HG03108 (cell line): ENCODE results near the gene WNK1.
"Not testable (repeated sequence)": the region's sequence is repeated elsewhere in the genome, so short reads cannot be mapped to it uniquely, and the experiment has no call there.

Source experiments
- ATAC-seq: cut with Tn5 transposase; IDR thresholded peaks from one replicate; pipeline ENCODE4 v1.9.1; 2021; ENCODE audit warnings: moderate library complexity; ENCODE audit not compliant: unreplicated experiment

Gene WNK1

GRCh38 chr12:810671-811415, 58.5 kb downstream of the WNK1 start:
- peak; percentile 54 for ATAC-seq

- no peak for ATAC-seq
These were observed 60.6 kb downstream of the WNK1 start for GRCh38 chr12:812950-813349.

GRCh38 chr12:817456-817855, 65.1 kb downstream of the WNK1 start:
- not testable (repeated sequence) for ATAC-seq

GRCh38 chr12:817941-818600, 65.7 kb downstream of the WNK1 start:
- no peak for ATAC-seq

GRCh38 chr12:818733-819132, 66.4 kb downstream of the WNK1 start:
- ATAC-seq: no peak

- no peak for ATAC-seq
These were observed 68.0 kb downstream of the WNK1 start for GRCh38 chr12:820336-820735.

GRCh38 chr12:823028-823698, 70.8 kb downstream of the WNK1 start:
- ATAC-seq: peak; percentile 84

GRCh38 chr12:826331-826730, 74.0 kb downstream of the WNK1 start:
- ATAC-seq: no peak

GRCh38 chr12:828726-829395, 76.5 kb downstream of the WNK1 start:
- no peak for ATAC-seq

GRCh38 chr12:830111-830867, 77.9 kb downstream of the WNK1 start:
- ATAC-seq: no peak

- ATAC-seq: no peak
These were observed 83.6 kb downstream of the WNK1 start for GRCh38 chr12:835754-836518.

GRCh38 chr12:836952-837351, 84.6 kb downstream of the WNK1 start:
- no peak for ATAC-seq

- no peak for ATAC-seq
These were observed 85.2 kb downstream of the WNK1 start for GRCh38 chr12:837548-837947.

GRCh38 chr12:843609-844008, 91.2 kb downstream of the WNK1 start:
- ATAC-seq: no peak

- no peak for ATAC-seq
These were observed 94.0 kb downstream of the WNK1 start for GRCh38 chr12:846421-846820.

- no peak for ATAC-seq
These were observed 95.9 kb downstream of the WNK1 start for GRCh38 chr12:848173-848865.

GRCh38 chr12:848882-849527, 96.6 kb downstream of the WNK1 start:
- ATAC-seq: no peak

GRCh38 chr12:849733-850437, 97.5 kb downstream of the WNK1 start:
- not testable (repeated sequence) for ATAC-seq
